RWPE2 (cell line): ENCODE measurements around the gene PRSS8.

Source experiments
- ATAC-seq: fragments of 200-7000 bp; cut with Tn5 transposase; 3 replicates; pipeline ENCODE4 v1.9.1; 2021; ENCODE audit warnings: low read depth
- DNase-seq: peaks from one replicate; pipeline ENCODE4 v3.0.0-alpha.2; 2020; ENCODE audit warnings: low spot score
- H3K27ac ChIP-seq: fragments of 450-650 bp; 2 replicates; pipeline ENCODE4 v1.5.1; 2017; ENCODE audit warnings: mild to moderate bottlenecking; ENCODE audit not compliant: poor library complexity, severe bottlenecking
- H3K27me3 ChIP-seq: fragments of 250-450 bp; sonication (Bioruptor Pico); 2 replicates; pipeline ENCODE4 v1.5.1; 2021; ENCODE audit warnings: mild to moderate bottlenecking, moderate library complexity; ENCODE audit not compliant: insufficient read depth, poor library complexity, severe bottlenecking
- H3K36me3 ChIP-seq: fragments of 250-450 bp; sonication (Bioruptor Pico); 2 replicates; pipeline ENCODE4 v1.5.1; 2020; ENCODE audit warnings: low read depth, mild to moderate bottlenecking, moderate library complexity
- H3K4me1 ChIP-seq: fragments of 250-450 bp; sonication (Bioruptor Pico); 2 replicates; pipeline ENCODE4 v1.5.1; 2021; ENCODE audit warnings: mild to moderate bottlenecking, moderate library complexity; ENCODE audit not compliant: insufficient read depth, poor library complexity, severe bottlenecking
- H3K4me3 ChIP-seq: fragments of 250-450 bp; sonication (Bioruptor Pico); 2 replicates; pipeline ENCODE4 v1.5.1; 2021; ENCODE audit warnings: mild to moderate bottlenecking, moderate library complexity; ENCODE audit not compliant: severe bottlenecking
- H3K9me3 ChIP-seq: fragments of 250-450 bp; sonication (Bioruptor Pico); 2 replicates; pipeline ENCODE4 v1.5.1; 2021; ENCODE audit warnings: mild to moderate bottlenecking, moderate library complexity; ENCODE audit not compliant: severe bottlenecking
- CTCF ChIP-seq: fragments of 450-650 bp; IDR thresholded peaks from one replicate; pipeline ENCODE4 v1.5.1; 2017; ENCODE audit warnings: mild to moderate bottlenecking, moderate library complexity; ENCODE audit not compliant: poor library complexity, severe bottlenecking

The PRSS8 gene

GRCh38 chr16:31092330-31092729, 43.2 kb downstream of the PRSS8 start:
- ATAC-seq (no peak), DNase-seq (no peak)
- Histone ChIP-seq H3K9me3 (no peaks in the 10 kb centered on the region), H3K36me3 (peaks cover 32% of the 10 kb centered on the region), H3K4me1 (no peaks in the 10 kb centered on the region), H3K27me3 (no peaks in the 10 kb centered on the region), H3K27ac (no peak overlapping the region), H3K4me3 (no peak overlapping the region)
- no peak for TF ChIP-seq CTCF

- DNase-seq (no peak), ATAC-seq (no peak)
- Histone ChIP-seq H3K27ac (no peak overlapping the region), H3K4me1 (no peaks in the 10 kb centered on the region), H3K27me3 (no peaks in the 10 kb centered on the region), H3K9me3 (no peaks in the 10 kb centered on the region), H3K4me3 (no peak overlapping the region), H3K36me3 (peaks cover 32% of the 10 kb centered on the region)
- TF ChIP-seq CTCF = no peak
These were observed 45.0 kb downstream of the PRSS8 start for GRCh38 chr16:31090540-31090939.

GRCh38 chr16:31089199-31089598, 46.3 kb downstream of the PRSS8 start:
- no peaks in the 10 kb centered on the region for H3K27me3 ChIP-seq
- no peak for ATAC-seq
- no peaks in the 10 kb centered on the region for H3K9me3 ChIP-seq
- DNase-seq = no peak
- H3K36me3 ChIP-seq = peaks cover 32% of the 10 kb centered on the region
- no peak for TF ChIP-seq CTCF
- H3K4me3 ChIP-seq = no peak overlapping the region
- no peak overlapping the region for H3K27ac ChIP-seq
- H3K4me1 ChIP-seq = no peaks in the 10 kb centered on the region

- H3K36me3 ChIP-seq = peaks cover 32% of the 10 kb centered on the region
- no peaks in the 10 kb centered on the region for H3K9me3 ChIP-seq
- no peak within 1 kb of the TSS for H3K4me3 ChIP-seq
- TF ChIP-seq CTCF = no peak
- ATAC-seq = no peak
- H3K27me3 ChIP-seq = no peaks in the 10 kb centered on the region
- H3K27ac ChIP-seq = no peak within 1 kb of the TSS
- no peaks in the 10 kb centered on the region for H3K4me1 ChIP-seq
- DNase-seq = no peak
These were observed 46.9 kb downstream of the PRSS8 start, which contains the start of gene PRSS53 for GRCh38 chr16:31088459-31089183. Gene PRSS53, minus strand, starts transcription at chr16:31088943. Its CDS starts 134 bp downstream, at chr16:31088809.

GRCh38 chr16:31087971-31088370, 47.6 kb downstream of the PRSS8 start:
- DNase-seq = no peak
- Histone ChIP-seq H3K27ac (no peak overlapping the region), H3K4me3 (no peak overlapping the region), H3K36me3 (peaks cover 35% of the 10 kb centered on the region), H3K4me1 (no peaks in the 10 kb centered on the region), H3K27me3 (no peaks in the 10 kb centered on the region), H3K9me3 (no peaks in the 10 kb centered on the region)
- TF ChIP-seq CTCF = no peak
- ATAC-seq = no peak
